ENCODE results near the gene ERICH3. TPM values are rescaled to one million over a fixed set of nuclear protein-coding genes. Genes with fewer than 3 reads are reported as not detected.

The ERICH3 gene
- total RNA-seq, 1 donor, result not detected

DNA sequence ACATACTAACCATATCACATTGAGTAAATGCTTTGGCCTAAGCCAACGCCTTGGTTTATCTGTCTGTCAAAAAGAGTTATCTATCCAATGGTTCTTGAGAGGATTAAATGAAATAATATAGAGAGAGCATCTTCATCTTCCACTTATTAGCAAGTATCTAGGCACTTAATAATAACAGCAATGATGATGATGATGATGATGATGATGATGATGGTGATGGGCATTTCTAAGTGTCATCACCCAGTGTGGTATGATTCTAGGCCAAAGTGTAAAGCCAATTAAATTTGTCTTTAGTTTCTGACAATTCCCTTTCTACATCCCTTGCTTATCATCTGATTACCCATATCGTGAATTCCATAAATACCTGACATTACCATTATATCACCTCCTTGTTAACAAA lies 95.5 kb downstream of the ERICH3 start:
- no peaks in the 10 kb centered on the region for H3K79me2 ChIP-seq (ENCODE audit: insufficient read depth, low read length)
- TF ChIP-seq CTCF (IDR thresholded peaks at IDR 0.05; ENCODE audit: extremely low read depth, low read depth, low read length), result no peak
- no peak overlapping the region for H2AFZ ChIP-seq (ENCODE audit: low read length)
- no peaks in the 10 kb centered on the region for H3K36me3 ChIP-seq (ENCODE audit: insufficient read depth, low read length)
- H3K4me3 ChIP-seq (ENCODE audit: insufficient read depth, low read length), result no peak overlapping the region
- no peaks in the 10 kb centered on the region for H3K9me3 ChIP-seq (ENCODE audit: low read depth, low read length)
- no peak for DNase-seq (ENCODE audit: insufficient read length, low spot score, missing footprints)
- no peaks in the 10 kb centered on the region for H3K27me3 ChIP-seq (ENCODE audit: insufficient read depth, low read length)
- H3K4me1 ChIP-seq (ENCODE audit: insufficient read depth, low read length), result no peaks in the 10 kb centered on the region
- no peak overlapping the region for H3K4me2 ChIP-seq (ENCODE audit: insufficient read depth, low read length)
- H3K27ac ChIP-seq (ENCODE audit: low read depth, low read length), result no peak overlapping the region
- H4K20me1 ChIP-seq (ENCODE audit: insufficient read depth, low read length), result no peaks in the 10 kb centered on the region

GRCh38 chr1:74571891-74572290 lies 101.7 kb downstream of the ERICH3 start:
- H3K4me3 ChIP-seq (ENCODE audit: insufficient read depth, low read length), result no peak overlapping the region
- no peaks in the 10 kb centered on the region for H3K79me2 ChIP-seq (ENCODE audit: insufficient read depth, low read length)
- H3K27ac ChIP-seq (ENCODE audit: low read depth, low read length), result no peak overlapping the region
- H3K27me3 ChIP-seq (ENCODE audit: insufficient read depth, low read length), result no peaks in the 10 kb centered on the region
- H3K4me2 ChIP-seq (ENCODE audit: insufficient read depth, low read length), result no peak overlapping the region
- H2AFZ ChIP-seq (ENCODE audit: low read length), result no peak overlapping the region
- no peaks in the 10 kb centered on the region for H3K4me1 ChIP-seq (ENCODE audit: insufficient read depth, low read length)
- H3K36me3 ChIP-seq (ENCODE audit: insufficient read depth, low read length), result no peaks in the 10 kb centered on the region
- H3K9me3 ChIP-seq (ENCODE audit: low read depth, low read length), result no peaks in the 10 kb centered on the region
- H4K20me1 ChIP-seq (ENCODE audit: insufficient read depth, low read length), result no peaks in the 10 kb centered on the region
- no peak for DNase-seq (ENCODE audit: insufficient read length, low spot score, missing footprints)
- TF ChIP-seq CTCF (IDR thresholded peaks at IDR 0.05; ENCODE audit: extremely low read depth, low read depth, low read length), result no peak

DNA sequence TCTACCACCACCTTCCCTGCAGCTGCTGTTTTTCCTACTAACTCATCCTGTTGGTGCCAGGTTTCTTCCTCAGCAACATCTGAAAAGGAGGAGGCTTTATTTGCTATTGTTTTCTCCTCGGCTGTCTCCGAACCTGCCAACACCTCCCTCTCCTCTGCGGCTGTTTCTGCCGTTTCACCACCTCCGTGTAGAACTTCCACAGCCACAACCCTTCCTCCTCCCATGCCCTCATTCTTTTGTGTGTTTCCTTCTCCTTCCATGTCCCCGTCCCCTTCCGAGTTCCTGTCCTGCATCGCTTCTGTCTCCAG lies 102.1 kb downstream of the ERICH3 start:
- TF ChIP-seq CTCF (IDR thresholded peaks at IDR 0.05; ENCODE audit: extremely low read depth, low read depth, low read length), result no peak

DNA sequence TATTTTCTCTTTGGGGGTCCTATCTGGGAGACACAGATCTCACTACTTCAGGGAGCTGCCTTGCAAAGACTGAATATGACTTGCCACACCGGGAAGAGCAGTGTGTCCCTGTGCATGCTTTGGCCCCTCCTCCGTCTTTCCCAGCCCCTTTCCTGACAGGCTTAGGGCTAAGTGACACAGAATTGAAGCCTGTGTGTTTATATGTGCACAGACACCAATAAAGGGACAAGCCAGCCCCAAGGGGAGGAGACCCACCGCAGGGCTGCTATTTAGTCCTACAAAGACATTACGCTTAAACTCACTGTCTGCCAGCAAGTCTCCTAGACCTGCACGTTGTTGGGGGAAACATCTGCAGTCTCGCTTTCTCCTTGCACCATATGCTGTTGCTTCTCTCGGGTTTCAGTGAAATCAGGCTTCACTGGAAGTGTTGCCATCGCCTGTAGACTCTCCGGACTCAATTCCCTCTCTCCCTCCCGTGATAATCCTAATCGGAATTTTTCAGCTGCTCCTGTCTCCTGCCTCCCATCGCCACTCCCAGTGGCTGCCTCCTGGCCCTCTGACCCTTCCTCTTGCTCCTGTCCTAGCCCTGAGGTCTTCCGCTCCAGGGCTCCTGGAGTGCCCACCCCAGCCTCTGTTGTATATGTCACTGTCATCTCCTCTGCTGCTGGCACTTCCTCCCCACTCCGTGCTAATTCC lies 102.6 kb downstream of the ERICH3 start:
- TF ChIP-seq CTCF (IDR thresholded peaks at IDR 0.05; ENCODE audit: extremely low read depth, low read depth, low read length), result no peak
- H3K27ac ChIP-seq (ENCODE audit: low read depth, low read length), result no peak overlapping the region
- no peak for DNase-seq (ENCODE audit: insufficient read length, low spot score, missing footprints)
- H2AFZ ChIP-seq (ENCODE audit: low read length), result no peak overlapping the region
- H3K27me3 ChIP-seq (ENCODE audit: insufficient read depth, low read length), result no peaks in the 10 kb centered on the region
- no peaks in the 10 kb centered on the region for H3K9me3 ChIP-seq (ENCODE audit: low read depth, low read length)
- no peaks in the 10 kb centered on the region for H3K36me3 ChIP-seq (ENCODE audit: insufficient read depth, low read length)
- no peaks in the 10 kb centered on the region for H3K79me2 ChIP-seq (ENCODE audit: insufficient read depth, low read length)
- no peak overlapping the region for H3K4me3 ChIP-seq (ENCODE audit: insufficient read depth, low read length)
- no peaks in the 10 kb centered on the region for H4K20me1 ChIP-seq (ENCODE audit: insufficient read depth, low read length)
- no peaks in the 10 kb centered on the region for H3K4me1 ChIP-seq (ENCODE audit: insufficient read depth, low read length)
- no peak overlapping the region for H3K4me2 ChIP-seq (ENCODE audit: insufficient read depth, low read length)

More for the DNA sequence above, 102.1 kb downstream of the ERICH3 start:
- Histone ChIP-seq H3K27ac (ENCODE audit: low read depth, low read length) (no peak overlapping the region), H3K4me2 (ENCODE audit: insufficient read depth, low read length) (no peak overlapping the region), H3K9me3 (ENCODE audit: low read depth, low read length) (no peaks in the 10 kb centered on the region), H3K27me3 (ENCODE audit: insufficient read depth, low read length) (no peaks in the 10 kb centered on the region), H3K36me3 (ENCODE audit: insufficient read depth, low read length) (no peaks in the 10 kb centered on the region), H2AFZ (ENCODE audit: low read length) (no peak overlapping the region), H3K4me1 (ENCODE audit: insufficient read depth, low read length) (no peaks in the 10 kb centered on the region), H4K20me1 (ENCODE audit: insufficient read depth, low read length) (no peaks in the 10 kb centered on the region), H3K79me2 (ENCODE audit: insufficient read depth, low read length) (no peaks in the 10 kb centered on the region), H3K4me3 (ENCODE audit: insufficient read depth, low read length) (no peak overlapping the region)
- no peak for DNase-seq (ENCODE audit: insufficient read length, low spot score, missing footprints)

Measured in osteoblast (primary cell).